K562 (cell line): Measurements from ENCODE around the gene SRSF1. TPM values are rescaled to one million over a fixed set of nuclear protein-coding genes. Genes with fewer than 3 reads are reported as not detected.

Source experiments
- EHMT2 ChIP-seq: fragments of 450-650 bp; IDR thresholded peaks from 2 replicates; pipeline ENCODE4 v1.6.1; 2018; ENCODE audit warnings: antibody characterized with exemption
- HNRNPLL ChIP-seq: fragments of 200-400 bp; formaldehyde crosslinking; IDR thresholded peaks from 2 replicates; pipeline ENCODE4 v1.6.1; 2017; ENCODE audit warnings: low read length, low read depth, mild to moderate bottlenecking; ENCODE audit not compliant: poor library complexity, severe bottlenecking
- KDM5B ChIP-seq: fragments of 200-600 bp; sonication (generic); IDR thresholded peaks from 2 replicates; pipeline ENCODE4 v1.6.1; 2012; ENCODE audit warnings: low read depth, mild to moderate bottlenecking, moderate library complexity, low read length, control low read depth, inconsistent platforms; ENCODE audit not compliant: insufficient replicate concordance
- MTA3 ChIP-seq: fragments of 450-650 bp; formaldehyde crosslinking; IDR thresholded peaks from 2 replicates; pipeline ENCODE4 v1.6.1; 2017; ENCODE audit warnings: mild to moderate bottlenecking, borderline replicate concordance
- NCOA2 ChIP-seq, 2 experiments: fragments of 450-650 bp; IDR thresholded peaks; 2 replicates each; pipeline ENCODE4 v1.6.1; 2018; ENCODE audit warnings: mild to moderate bottlenecking in 2 of 2, moderate library complexity in 1 of 2; ENCODE audit not compliant: partially characterized antibody in 2 of 2
- RFX7 ChIP-seq: fragments of 250-450 bp; sonication (Bioruptor Pico); IDR thresholded peaks from 2 replicates; pipeline ENCODE4 v1.5.1; 2021; ENCODE audit warnings: mild to moderate bottlenecking
- RHOXF2B ChIP-seq: fragments of 250-450 bp; sonication (Bioruptor Pico); conservative IDR thresholded peaks from 2 replicates; pipeline ENCODE4 v1.5.1; 2021
- THRAP3 ChIP-seq: fragments of 450-650 bp; IDR thresholded peaks from 2 replicates; pipeline ENCODE4 v1.6.1; 2016; ENCODE audit warnings: mild to moderate bottlenecking, inconsistent platforms, borderline replicate concordance
- U2AF1 ChIP-seq: fragments of 200-400 bp; formaldehyde crosslinking; optimal IDR thresholded peaks from 2 replicates; pipeline ENCODE3; 2017; ENCODE audit warnings: mild to moderate bottlenecking, low read depth, low read length, moderate library complexity
- XRCC3 ChIP-seq: fragments of 450-650 bp; IDR thresholded peaks from 2 replicates; pipeline ENCODE4 v1.6.1; 2017; ENCODE audit warnings: mild to moderate bottlenecking, moderate library complexity
- ZNF24 ChIP-seq: fragments of 450-650 bp; IDR thresholded peaks from 2 replicates; pipeline ENCODE4 v1.6.1; 2016
- polyA plus RNA-seq, 8 experiments: library from polyadenylated mRNA; depleted of rRNA in 4 of 8; stranded (reverse) in 5 of 8; unstranded in 3 of 8; fragments of >200 nt; fragmentation: Nextera tagmentation in 2 of 8; fragmentation: Illumina TruSeq in 1 of 8; extraction: Ambion mirVana in 2 of 8; extraction: Trizol in 1 of 8; gene quantifications; 2 replicates each; pipeline versions ENCODE4 v1.2.1 to v1.2.3, GENCODE V29; 2011 to 2014; ENCODE audit warnings: inconsistent platforms in 1 of 8, missing spikeins in 1 of 8
- total RNA-seq, 7 experiments: library from RNA; depleted of rRNA in 6 of 7; stranded (reverse); fragments of >200 nt in 6 of 7; fragmentation: Illumina TruSeq in 2 of 7; extraction: Trizol in 2 of 7; gene quantifications; 2 replicates each; pipeline versions ENCODE4 v1.2.1 to v1.2.3, GENCODE V29; 2011 to 2021; ENCODE audit warnings: low replicate concordance in 1 of 7
- TF ChIP-seq, protein P1 (sequence below): fragments of 250-450 bp; sonication (Bioruptor Pico); IDR thresholded peaks from 2 replicates; pipeline ENCODE4 v1.8.0; 2022; ENCODE audit warnings: moderate library complexity, mild to moderate bottlenecking, inconsistent platforms
- TF ChIP-seq, protein P2 (sequence below): fragments of 450-650 bp; IDR thresholded peaks from 2 replicates; pipeline ENCODE4 v1.6.1; 2018; ENCODE audit warnings: mild to moderate bottlenecking, low read depth; ENCODE audit not compliant: partially characterized antibody
- TF ChIP-seq, protein P3 (sequence below), 2 experiments: fragments of 450-650 bp; IDR thresholded peaks; 2 replicates each; pipeline ENCODE4 v1.6.1; 2018; ENCODE audit warnings: mild to moderate bottlenecking in 2 of 2, low read depth in 1 of 2; ENCODE audit not compliant: partially characterized antibody in 2 of 2
- TF ChIP-seq, protein P4 (sequence below), 2 experiments: fragments of 200-800 bp in 1 of 2; sonication (Bioruptor generic) in 1 of 2; sonication (generic) in 1 of 2; formaldehyde crosslinking in 1 of 2; IDR thresholded peaks in 1 of 2; conservative IDR thresholded peaks in 1 of 2; 2 replicates each; pipeline versions ENCODE4 v1.5.0 to v1.6.1; 2016 to 2020; ENCODE audit warnings: missing compliant biosample characterization in 1 of 2, missing genetic modification characterization in 1 of 2, missing genetic modification reagents in 1 of 2

SRSF1 gene
- total and polyA plus RNA-seq, 9 of the 15 experiments (the other 6 are each of a cell fraction or from before 2014, with no cell fraction given) = 77.8 to 559 (median 442) TPM

DNA sequence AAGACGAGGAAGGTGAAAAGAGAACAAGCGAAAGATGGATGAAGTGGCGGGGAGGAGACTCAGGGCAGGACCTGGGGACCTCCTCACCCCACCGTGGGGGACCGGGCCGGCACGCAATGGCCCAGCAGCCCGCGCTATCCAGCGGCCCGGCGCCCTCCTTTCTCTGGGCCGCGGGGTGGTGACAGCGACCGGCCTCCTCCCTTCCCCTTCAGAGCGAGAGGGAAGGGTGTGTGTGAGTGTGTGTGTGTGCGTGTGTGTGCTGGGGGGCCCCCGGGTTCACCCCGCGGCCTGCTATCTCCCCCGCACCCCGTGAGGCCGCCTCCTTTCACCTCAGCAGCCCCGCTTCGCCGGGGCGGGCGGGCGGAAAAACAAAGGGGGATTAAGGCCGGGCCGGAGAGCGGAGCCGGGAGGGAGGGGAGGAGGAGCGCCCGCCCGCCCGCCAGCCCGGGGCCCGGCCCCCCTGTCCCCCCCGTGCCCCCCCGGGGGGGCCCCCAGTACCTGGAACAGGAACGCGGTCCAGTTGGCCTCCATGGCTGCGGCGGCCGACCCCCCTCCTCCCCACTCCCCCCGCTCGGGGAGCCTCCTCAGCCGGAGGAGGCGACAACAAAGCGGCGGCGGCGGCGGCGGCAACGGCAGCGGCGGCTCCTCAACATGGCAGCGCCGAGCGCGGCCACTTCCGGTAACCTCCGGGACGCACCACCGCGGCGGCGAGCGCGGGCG lies 19.3 kb downstream of the SRSF1 start, which contains the start of gene VEZF1 (continued):
- TF ChIP-seq, protein P1, sequence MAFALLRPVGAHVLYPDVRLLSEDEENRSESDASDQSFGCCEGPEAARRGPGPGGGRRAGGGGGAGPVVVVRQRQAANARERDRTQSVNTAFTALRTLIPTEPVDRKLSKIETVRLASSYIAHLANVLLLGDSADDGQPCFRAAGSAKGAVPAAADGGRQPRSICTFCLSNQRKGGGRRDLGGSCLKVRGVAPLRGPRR (CRISPR knock-in tag) = no peak
- TF ChIP-seq EHMT2 = no peak
- TF ChIP-seq, protein P2, sequence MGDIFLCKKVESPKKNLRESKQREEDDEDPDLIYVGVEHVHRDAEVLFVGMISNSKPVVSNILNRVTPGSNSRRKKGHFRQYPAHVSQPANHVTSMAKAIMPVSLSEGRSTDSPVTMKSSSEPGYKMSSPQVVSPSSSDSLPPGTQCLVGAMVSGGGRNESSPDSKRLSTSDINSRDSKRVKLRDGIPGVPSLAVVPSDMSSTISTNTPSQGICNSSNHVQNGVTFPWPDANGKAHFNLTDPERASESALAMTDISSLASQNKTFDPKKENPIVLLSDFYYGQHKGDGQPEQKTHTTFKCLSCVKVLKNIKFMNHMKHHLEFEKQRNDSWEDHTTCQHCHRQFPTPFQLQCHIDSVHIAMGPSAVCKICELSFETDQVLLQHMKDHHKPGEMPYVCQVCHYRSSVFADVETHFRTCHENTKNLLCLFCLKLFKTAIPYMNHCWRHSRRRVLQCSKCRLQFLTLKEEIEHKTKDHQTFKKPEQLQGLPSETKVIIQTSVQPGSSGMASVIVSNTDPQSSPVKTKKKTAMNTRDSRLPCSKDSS = no peak
- TF ChIP-seq THRAP3 = no peak
- TF ChIP-seq RHOXF2B (CRISPR knock-in tag) = no peak
- no peak for TF ChIP-seq HNRNPLL
- no peak for TF ChIP-seq RFX7 (CRISPR knock-in tag)
- TF ChIP-seq NCOA2 (IDR thresholded peaks at IDR 0.05; ENCODE audit: partially characterized antibody in 2 of 2) = no peak
- TF ChIP-seq XRCC3 = no peak
- TF ChIP-seq, protein P3, sequence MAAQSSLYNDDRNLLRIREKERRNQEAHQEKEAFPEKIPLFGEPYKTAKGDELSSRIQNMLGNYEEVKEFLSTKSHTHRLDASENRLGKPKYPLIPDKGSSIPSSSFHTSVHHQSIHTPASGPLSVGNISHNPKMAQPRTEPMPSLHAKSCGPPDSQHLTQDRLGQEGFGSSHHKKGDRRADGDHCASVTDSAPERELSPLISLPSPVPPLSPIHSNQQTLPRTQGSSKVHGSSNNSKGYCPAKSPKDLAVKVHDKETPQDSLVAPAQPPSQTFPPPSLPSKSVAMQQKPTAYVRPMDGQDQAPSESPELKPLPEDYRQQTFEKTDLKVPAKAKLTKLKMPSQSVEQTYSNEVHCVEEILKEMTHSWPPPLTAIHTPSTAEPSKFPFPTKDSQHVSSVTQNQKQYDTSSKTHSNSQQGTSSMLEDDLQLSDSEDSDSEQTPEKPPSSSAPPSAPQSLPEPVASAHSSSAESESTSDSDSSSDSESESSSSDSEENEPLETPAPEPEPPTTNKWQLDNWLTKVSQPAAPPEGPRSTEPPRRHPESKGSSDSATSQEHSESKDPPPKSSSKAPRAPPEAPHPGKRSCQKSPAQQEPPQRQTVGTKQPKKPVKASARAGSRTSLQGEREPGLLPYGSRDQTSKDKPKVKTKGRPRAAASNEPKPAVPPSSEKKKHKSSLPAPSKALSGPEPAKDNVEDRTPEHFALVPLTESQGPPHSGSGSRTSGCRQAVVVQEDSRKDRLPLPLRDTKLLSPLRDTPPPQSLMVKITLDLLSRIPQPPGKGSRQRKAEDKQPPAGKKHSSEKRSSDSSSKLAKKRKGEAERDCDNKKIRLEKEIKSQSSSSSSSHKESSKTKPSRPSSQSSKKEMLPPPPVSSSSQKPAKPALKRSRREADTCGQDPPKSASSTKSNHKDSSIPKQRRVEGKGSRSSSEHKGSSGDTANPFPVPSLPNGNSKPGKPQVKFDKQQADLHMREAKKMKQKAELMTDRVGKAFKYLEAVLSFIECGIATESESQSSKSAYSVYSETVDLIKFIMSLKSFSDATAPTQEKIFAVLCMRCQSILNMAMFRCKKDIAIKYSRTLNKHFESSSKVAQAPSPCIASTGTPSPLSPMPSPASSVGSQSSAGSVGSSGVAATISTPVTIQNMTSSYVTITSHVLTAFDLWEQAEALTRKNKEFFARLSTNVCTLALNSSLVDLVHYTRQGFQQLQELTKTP (IDR thresholded peaks at IDR 0.05; ENCODE audit: low read depth in 1 of 2, partially characterized antibody in 2 of 2) = no peak
- TF ChIP-seq, protein P4, sequence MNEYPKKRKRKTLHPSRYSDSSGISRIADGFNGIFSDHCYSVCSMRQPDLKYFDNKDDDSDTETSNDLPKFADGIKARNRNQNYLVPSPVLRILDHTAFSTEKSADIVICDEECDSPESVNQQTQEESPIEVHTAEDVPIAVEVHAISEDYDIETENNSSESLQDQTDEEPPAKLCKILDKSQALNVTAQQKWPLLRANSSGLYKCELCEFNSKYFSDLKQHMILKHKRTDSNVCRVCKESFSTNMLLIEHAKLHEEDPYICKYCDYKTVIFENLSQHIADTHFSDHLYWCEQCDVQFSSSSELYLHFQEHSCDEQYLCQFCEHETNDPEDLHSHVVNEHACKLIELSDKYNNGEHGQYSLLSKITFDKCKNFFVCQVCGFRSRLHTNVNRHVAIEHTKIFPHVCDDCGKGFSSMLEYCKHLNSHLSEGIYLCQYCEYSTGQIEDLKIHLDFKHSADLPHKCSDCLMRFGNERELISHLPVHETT (CRISPR knock-in tag; conservative IDR thresholded peaks at IDR 0.05 in 1 of 2, IDR thresholded peaks at IDR 0.05 in 1 of 2) = peak in 1 of 2 experiments; percentile 98; a peak in 2 of 4 replicates
- no peak for TF ChIP-seq MTA3
- TF ChIP-seq KDM5B = peak; percentile 54
- TF ChIP-seq U2AF1 = no peak
- no peak for TF ChIP-seq ZNF24
